H9 (cell line): ENCODE results near the gene KIF7. TPM values are rescaled to one million over a fixed set of nuclear protein-coding genes. Genes with fewer than 3 reads are reported as not detected.

Source experiments
- DNase-seq: peaks from one replicate; pipeline ENCODE4 v3.0.0-alpha.2; 2017
- H2AFZ ChIP-seq: one replicate; pipeline ENCODE4 v1.6.1; 2013; ENCODE audit warnings: mild to moderate bottlenecking, low read length, control low read depth, moderate library complexity
- H2AK5ac ChIP-seq: 2 replicates; pipeline ENCODE4 v1.6.1; 2013; ENCODE audit warnings: low read length, control low read depth, mixed read lengths; ENCODE audit not compliant: insufficient read length
- H2BK120ac ChIP-seq: one replicate; pipeline ENCODE4 v1.6.1; 2013; ENCODE audit warnings: low read depth, mild to moderate bottlenecking, low read length, control low read depth, inconsistent platforms; ENCODE audit not compliant: poor library complexity, severe bottlenecking
- H2BK12ac ChIP-seq: 2 replicates; pipeline ENCODE4 v1.6.1; 2013; ENCODE audit warnings: low read length, control low read depth, mixed read lengths, low read depth; ENCODE audit not compliant: insufficient read length
- H2BK15ac ChIP-seq: 2 replicates; pipeline ENCODE4 v1.6.1; 2013; ENCODE audit warnings: low read depth, low read length, control low read depth
- H2BK20ac ChIP-seq: one replicate; pipeline ENCODE4 v1.6.1; 2013; ENCODE audit warnings: low read depth, mild to moderate bottlenecking, low read length, control low read depth, inconsistent platforms; ENCODE audit not compliant: poor library complexity, severe bottlenecking
- H2BK5ac ChIP-seq: 2 replicates; pipeline ENCODE4 v1.6.1; 2013; ENCODE audit warnings: low read length, control low read depth, mixed read lengths; ENCODE audit not compliant: insufficient read length
- H3K14ac ChIP-seq: 2 replicates; pipeline ENCODE4 v1.6.1; 2013; ENCODE audit warnings: low read length, control low read depth; ENCODE audit not compliant: insufficient read depth
- H3K18ac ChIP-seq: 2 replicates; pipeline ENCODE4 v1.6.1; 2013; ENCODE audit warnings: low read depth, mild to moderate bottlenecking, mixed read lengths, low read length, control low read depth; ENCODE audit not compliant: insufficient read length
- H3K23ac ChIP-seq: 2 replicates; pipeline ENCODE4 v1.6.1; 2013; ENCODE audit warnings: low read length, control low read depth, mixed read lengths, low read depth; ENCODE audit not compliant: insufficient read length
- H3K23me2 ChIP-seq: 2 replicates; pipeline ENCODE4 v1.6.1; 2013; ENCODE audit warnings: low read depth, mild to moderate bottlenecking, mixed read lengths, low read length, control low read depth; ENCODE audit not compliant: insufficient read length, poor library complexity, severe bottlenecking
- H3K27ac ChIP-seq: 2 replicates; pipeline ENCODE4 v1.5.1; 2013; ENCODE audit warnings: low read length, control low read depth, mixed read lengths, low read depth; ENCODE audit not compliant: insufficient read length
- H3K27me3 ChIP-seq: 2 replicates; pipeline ENCODE4 v1.6.1; 2013; ENCODE audit warnings: low read length, control low read depth, inconsistent platforms; ENCODE audit not compliant: insufficient read depth
- H3K4ac ChIP-seq: 2 replicates; pipeline ENCODE4 v1.6.1; 2013; ENCODE audit warnings: low read depth, mild to moderate bottlenecking, control low read depth, inconsistent platforms, low read length, moderate library complexity
- H3K4me1 ChIP-seq: 2 replicates; pipeline ENCODE4 v1.6.1; 2013; ENCODE audit warnings: low read length, control low read depth, inconsistent platforms; ENCODE audit not compliant: insufficient read depth
- H3K4me2 ChIP-seq: 2 replicates; pipeline ENCODE4 v1.6.1; 2013; ENCODE audit warnings: low read length, control low read depth, mixed read lengths; ENCODE audit not compliant: insufficient read length, insufficient read depth
- H3K56ac ChIP-seq: 2 replicates; pipeline ENCODE4 v1.6.1; 2013; ENCODE audit warnings: low read depth, mild to moderate bottlenecking, mixed read lengths, low read length, control low read depth; ENCODE audit not compliant: insufficient read length
- H3K79me1 ChIP-seq: 2 replicates; pipeline ENCODE4 v1.6.1; 2013; ENCODE audit warnings: low read depth, mild to moderate bottlenecking, moderate library complexity, low read length, control low read depth, inconsistent platforms; ENCODE audit not compliant: insufficient read depth, poor library complexity, severe bottlenecking
- H3K79me2 ChIP-seq: 2 replicates; pipeline ENCODE4 v1.6.1; 2013; ENCODE audit warnings: low read length, control low read depth, inconsistent platforms; ENCODE audit not compliant: insufficient read depth
- H3K9ac ChIP-seq: 2 replicates; pipeline ENCODE4 v1.6.1; 2013; ENCODE audit warnings: low read length, control low read depth, mixed read lengths; ENCODE audit not compliant: insufficient read length; ENCODE audit errors: extremely low read depth
- H3K9me3 ChIP-seq: one replicate; pipeline ENCODE4 v1.6.1; 2013; ENCODE audit warnings: low read depth, low read length, inconsistent platforms; ENCODE audit not compliant: control insufficient read depth
- H3T11ph ChIP-seq: one replicate; pipeline ENCODE4 v1.6.1; 2013; ENCODE audit warnings: mild to moderate bottlenecking, low read length, control low read depth, inconsistent platforms
- H4K20me1 ChIP-seq: one replicate; pipeline ENCODE4 v1.6.1; 2013; ENCODE audit not compliant: control insufficient read depth, insufficient read length, insufficient read depth
- H4K5ac ChIP-seq: 2 replicates; pipeline ENCODE4 v1.6.1; 2013; ENCODE audit warnings: low read depth, mild to moderate bottlenecking, mixed read lengths, low read length, control low read depth; ENCODE audit not compliant: insufficient read length
- H4K8ac ChIP-seq: replicated peaks from 2 replicates; pipeline ENCODE4 v1.6.1; 2013; ENCODE audit warnings: low read length, control low read depth, mixed read lengths, low read depth; ENCODE audit not compliant: insufficient read length
- H4K91ac ChIP-seq: 2 replicates; pipeline ENCODE4 v1.6.1; 2013; ENCODE audit warnings: low read depth, mild to moderate bottlenecking, moderate library complexity, mixed read lengths, low read length, control low read depth; ENCODE audit not compliant: insufficient read length
- H3K27ac Mint-ChIP-seq, 3 experiments: 2 replicates in 2 of 3; 3 replicates in 1 of 3; pipeline ENCODE4 v1.8.0; 2020 to 2021; ENCODE audit warnings: mixed read lengths in 3 of 3, mild to moderate bottlenecking in 1 of 3, moderate library complexity in 1 of 3
- H3K27me3 Mint-ChIP-seq: 2 replicates; pipeline ENCODE4 v1.8.0; 2021; ENCODE audit warnings: low read depth, mild to moderate bottlenecking, moderate library complexity, mixed read lengths
- H3K36me3 Mint-ChIP-seq, 3 experiments: 2 replicates in 2 of 3; 3 replicates in 1 of 3; pipeline ENCODE4 v1.8.0; 2020 to 2021; ENCODE audit warnings: low read depth in 3 of 3, mixed read lengths in 3 of 3; ENCODE audit not compliant: insufficient read depth in 1 of 3
- H3K4me1 Mint-ChIP-seq, 2 experiments: 2 replicates each; pipeline ENCODE4 v1.8.0; 2020; ENCODE audit warnings: mixed read lengths in 2 of 2
- H3K4me3 Mint-ChIP-seq, 2 experiments: 2 replicates in 1 of 2; 3 replicates in 1 of 2; pipeline ENCODE4 v1.8.0; 2020 to 2021; ENCODE audit warnings: mild to moderate bottlenecking in 2 of 2, mixed read lengths in 2 of 2, moderate library complexity in 1 of 2
- H3K9me3 Mint-ChIP-seq, 2 experiments: 2 replicates in 1 of 2; 3 replicates in 1 of 2; pipeline ENCODE4 v1.8.0; 2020; ENCODE audit warnings: mild to moderate bottlenecking in 2 of 2, mixed read lengths in 2 of 2, moderate library complexity in 1 of 2
- CTCF ChIP-seq: fragments of 200-600 bp; sonication (generic); conservative IDR thresholded peaks from 3 replicates; pipeline ENCODE4 v1.8.0; 2021; ENCODE audit warnings: antibody characterized with exemption, mild to moderate bottlenecking
- WGBS: extraction: QIAGEN DNeasy Blood & Tissue Kit; methylation state at CpG from one replicate; pipeline ENCODE4 v1.1.7; 2013; ENCODE audit warnings: missing lambda C conversion rate, low lambda C conversion rate, mixed read lengths; ENCODE audit not compliant: insufficient read length; ENCODE audit errors: extremely low coverage; 5-methylcytosine and 5-hydroxymethylcytosine counted together
- total RNA-seq: library from RNA; stranded (reverse); gene quantifications from 2 replicates; pipeline ENCODE4 v1.2.1, GENCODE V29; 2021

Gene KIF7
- total RNA-seq, 1 experiment from 2014 or later, result 22.0 TPM

- no peak overlapping the region for H3K18ac ChIP-seq
- H3K23ac ChIP-seq, result no peak overlapping the region
- no peak for TF ChIP-seq CTCF
- Mint-ChIP-seq H3K36me3 (peaks cover 3 to 5% (median 4%) of the 10 kb centered on the region in 3 experiments), H3K27me3 (peaks cover 41% of the 10 kb centered on the region), H3K4me1 (peaks cover 5 to 16% of the 10 kb centered on the region in 2 experiments), H3K9me3 (no peaks in the 10 kb centered on the region), H3K27ac (no peak overlapping the region), H3K4me3 (no peak overlapping the region)
- H3K79me1 ChIP-seq, result no peaks in the 10 kb centered on the region
- H3K27me3 ChIP-seq, result no peaks in the 10 kb centered on the region; the same call in 1 of the 2 replicates
- DNase-seq, result no peak
- no peak overlapping the region for H3T11ph ChIP-seq
- H2BK120ac ChIP-seq, result no peak overlapping the region
- no peak overlapping the region for H4K8ac ChIP-seq
- no peak overlapping the region for H4K5ac ChIP-seq
- H3K4me2 ChIP-seq, result no peak overlapping the region
- H4K20me1 ChIP-seq, result no peaks in the 10 kb centered on the region
- no peak overlapping the region for H2AFZ ChIP-seq
- WGBS, result no CpG with 5 or more reads among the region's 2 CpGs
- no peaks in the 10 kb centered on the region for H3K9me3 ChIP-seq
- no peak overlapping the region for H2AK5ac ChIP-seq
- H3K56ac ChIP-seq, result no peak overlapping the region
- no peaks in the 10 kb centered on the region for H3K4me1 ChIP-seq
- no peak overlapping the region for H3K14ac ChIP-seq
- no peaks in the 10 kb centered on the region for H3K79me2 ChIP-seq
- no peak overlapping the region for H2BK20ac ChIP-seq
- no peak overlapping the region for H4K91ac ChIP-seq
- H3K4ac ChIP-seq, result no peak overlapping the region
- no peak overlapping the region for H2BK5ac ChIP-seq
- peaks cover 5% of the 10 kb centered on the region for H3K23me2 ChIP-seq
- no peak overlapping the region for H3K9ac ChIP-seq
- no peak overlapping the region for H3K27ac ChIP-seq
- H2BK15ac ChIP-seq, result no peak overlapping the region
- no peak overlapping the region for H2BK12ac ChIP-seq
Measured at GRCh38 chr15:89659295-89659694, 4.0 kb upstream of the KIF7 start.
